ENCODE data around the gene TTLL11. TPM values are rescaled to one million over a fixed set of nuclear protein-coding genes. Genes with fewer than 3 reads are reported as not detected.

Gene TTLL11
- total RNA-seq, 4 donors from 2014 or later, result 9.8 to 18.6 (median 15.6) TPM

- Histone ChIP-seq H3K4me3 (no peak overlapping the region), H3K9me3 (peaks cover 0 to 23% (median 5%) of the 10 kb centered on the region in 4 donors), H3K27me3 (no peaks in the 10 kb centered on the region), H3K4me1 (peaks cover 0 to 4% (median 0%) of the 10 kb centered on the region in 4 donors), H3K27ac (no peak overlapping the region), H3K36me3 (peaks cover 0 to 9% (median 0%) of the 10 kb centered on the region in 3 donors)
- 85 to 89% methylated on average over 27 to 29 of the region's 29 CpGs for WGBS, 2 donors
- peak in 1 of 2 donors; percentile 41 for TF ChIP-seq EP300 (IDR thresholded peaks at IDR 0.05)
- TF ChIP-seq, protein P1, sequence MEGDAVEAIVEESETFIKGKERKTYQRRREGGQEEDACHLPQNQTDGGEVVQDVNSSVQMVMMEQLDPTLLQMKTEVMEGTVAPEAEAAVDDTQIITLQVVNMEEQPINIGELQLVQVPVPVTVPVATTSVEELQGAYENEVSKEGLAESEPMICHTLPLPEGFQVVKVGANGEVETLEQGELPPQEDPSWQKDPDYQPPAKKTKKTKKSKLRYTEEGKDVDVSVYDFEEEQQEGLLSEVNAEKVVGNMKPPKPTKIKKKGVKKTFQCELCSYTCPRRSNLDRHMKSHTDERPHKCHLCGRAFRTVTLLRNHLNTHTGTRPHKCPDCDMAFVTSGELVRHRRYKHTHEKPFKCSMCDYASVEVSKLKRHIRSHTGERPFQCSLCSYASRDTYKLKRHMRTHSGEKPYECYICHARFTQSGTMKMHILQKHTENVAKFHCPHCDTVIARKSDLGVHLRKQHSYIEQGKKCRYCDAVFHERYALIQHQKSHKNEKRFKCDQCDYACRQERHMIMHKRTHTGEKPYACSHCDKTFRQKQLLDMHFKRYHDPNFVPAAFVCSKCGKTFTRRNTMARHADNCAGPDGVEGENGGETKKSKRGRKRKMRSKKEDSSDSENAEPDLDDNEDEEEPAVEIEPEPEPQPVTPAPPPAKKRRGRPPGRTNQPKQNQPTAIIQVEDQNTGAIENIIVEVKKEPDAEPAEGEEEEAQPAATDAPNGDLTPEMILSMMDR (IDR thresholded peaks at IDR 0.05), result no peak
- DNase-seq (ENCODE audit: low spot score in 2 of 2), result peak in 1 of 2 donors; percentile 54
These were observed 240.2 kb downstream of the TTLL11 start for GRCh38 chr9:121852651-121853616.

- Histone ChIP-seq H3K4me3 (no peak overlapping the region), H3K27ac (no peak overlapping the region), H3K9me3 (peaks cover 0 to 26% (median 5%) of the 10 kb centered on the region in 4 donors), H3K4me1 (peaks cover 0 to 4% (median 0%) of the 10 kb centered on the region in 4 donors), H3K27me3 (no peaks in the 10 kb centered on the region), H3K36me3 (peaks cover 0 to 5% (median 0%) of the 10 kb centered on the region in 3 donors)
- DNase-seq (ENCODE audit: low spot score in 2 of 2), result no peak
- WGBS, 2 donors, result 88 to 94% methylated on average over 7 of the region's 7 CpGs
- TF ChIP-seq, protein P1 (IDR thresholded peaks at IDR 0.05), result no peak
- no peak for TF ChIP-seq EP300 (IDR thresholded peaks at IDR 0.05)
- no peak for TF ChIP-seq POLR2A (IDR thresholded peaks at IDR 0.05)
These were observed 240.9 kb downstream of the TTLL11 start for GRCh38 chr9:121852241-121852640.

DNA sequence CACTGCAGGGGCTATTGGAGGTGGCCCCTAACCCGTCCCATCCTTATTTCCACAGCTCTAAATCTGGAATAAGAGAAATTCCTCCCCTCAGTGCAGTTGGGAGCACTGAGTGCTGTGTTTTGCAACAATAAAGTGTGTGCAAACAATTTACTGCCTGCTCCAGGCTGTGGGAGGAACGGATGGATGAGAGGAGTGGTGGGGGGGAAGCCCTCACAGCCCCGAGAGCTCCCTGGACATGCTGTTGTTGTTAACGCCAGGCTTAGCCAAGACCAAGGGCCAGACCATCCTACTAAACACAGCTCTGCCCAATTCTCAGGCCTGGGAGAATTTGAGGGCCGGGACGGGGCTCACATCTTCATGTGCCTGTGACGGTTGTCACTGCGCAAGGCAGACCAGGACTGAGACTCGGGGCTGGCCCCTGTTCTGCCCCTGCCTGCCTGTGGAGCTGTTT, 241.4 kb downstream of the TTLL11 start:
- TF ChIP-seq EP300 (IDR thresholded peaks at IDR 0.05) (no peak), POLR2A (IDR thresholded peaks at IDR 0.05) (no peak)
- TF ChIP-seq, protein P1 (IDR thresholded peaks at IDR 0.05), result no peak
- Histone ChIP-seq H3K4me3 (no peak overlapping the region), H3K9me3 (peaks cover 0 to 26% (median 5%) of the 10 kb centered on the region in 4 donors), H3K27ac (no peak overlapping the region), H3K36me3 (no peaks in the 10 kb centered on the region), H3K4me1 (peaks cover 0 to 4% (median 0%) of the 10 kb centered on the region in 4 donors), H3K27me3 (no peaks in the 10 kb centered on the region)
- 64 to 79% methylated on average over 8 to 9 of the region's 9 CpGs for WGBS, 2 donors
- no peak for DNase-seq (ENCODE audit: low spot score in 2 of 2)

- 86 to 96% methylated on average over 2 of the region's 2 CpGs for WGBS, 2 donors
- DNase-seq (ENCODE audit: low spot score in 2 of 2), result no peak
- H3K27ac ChIP-seq, result no peak overlapping the region
These were observed 242.7 kb downstream of the TTLL11 start for GRCh38 chr9:121850366-121850765.

More at GRCh38 chr9:121850366-121850765, 242.7 kb downstream of the TTLL11 start:
- TF ChIP-seq, protein P1 (IDR thresholded peaks at IDR 0.05), result no peak
- no peak for TF ChIP-seq EP300 (IDR thresholded peaks at IDR 0.05)
- TF ChIP-seq POLR2A (IDR thresholded peaks at IDR 0.05), result no peak
- Histone ChIP-seq H3K9me3 (peaks cover 0 to 26% (median 5%) of the 10 kb centered on the region in 4 donors), H3K4me3 (no peak overlapping the region), H3K36me3 (no peaks in the 10 kb centered on the region), H3K27me3 (no peaks in the 10 kb centered on the region), H3K4me1 (peaks cover 0 to 4% (median 0%) of the 10 kb centered on the region in 4 donors)

Measured in tibial nerve (tissue), 4 donors.